HG02852 (cell line): ENCODE results near the gene LGALS9B.
"Not testable (repeated sequence)": the region's sequence is repeated elsewhere in the genome, so short reads cannot be mapped to it uniquely, and the experiment has no call there.

Experiments used
- ATAC-seq: cut with Tn5 transposase; IDR thresholded peaks from one replicate; pipeline ENCODE4 v1.9.1; 2021; ENCODE audit warnings: mild to moderate bottlenecking, moderate library complexity; ENCODE audit not compliant: unreplicated experiment

Gene LGALS9B

DNA sequence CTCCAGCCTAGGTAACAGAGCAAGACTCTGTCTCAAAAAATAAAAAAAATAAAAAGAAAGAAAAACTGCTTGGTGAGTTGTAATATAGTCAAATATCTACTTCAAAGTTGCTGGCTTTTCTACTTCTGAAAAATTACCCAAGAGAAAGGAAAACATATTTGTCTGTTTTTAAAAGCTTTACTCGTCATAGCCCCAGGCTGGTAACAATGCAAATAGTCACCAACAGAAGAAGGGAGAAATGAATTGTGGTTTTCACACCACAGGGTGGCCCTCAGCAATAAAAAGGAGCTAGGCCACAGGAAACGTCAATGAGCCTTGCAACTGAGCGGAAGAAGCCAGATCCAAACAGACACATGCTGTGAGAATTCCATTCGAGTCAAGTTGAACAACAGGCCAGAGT is 1.8 kb upstream of the LGALS9B start:
- ATAC-seq, result not testable (repeated sequence)

DNA sequence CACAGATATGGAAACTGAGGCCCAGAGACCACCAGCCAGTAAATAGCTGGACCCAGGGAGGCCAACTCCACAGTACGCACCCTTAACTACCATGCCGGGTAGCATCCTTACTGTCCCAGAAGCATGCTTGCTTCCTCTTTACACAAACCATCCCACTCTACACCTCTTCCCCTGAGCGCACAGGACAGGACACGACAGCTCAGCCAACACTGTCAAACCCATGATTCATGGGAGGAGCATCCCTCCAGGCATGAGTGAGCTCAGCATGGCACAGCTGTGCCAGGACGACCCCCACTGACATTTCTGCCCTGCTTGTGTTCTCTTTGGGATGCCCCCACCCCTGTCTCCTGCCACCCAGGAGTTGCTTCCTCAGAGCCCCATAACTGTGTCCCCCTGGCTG is 340 bp downstream of the LGALS9B start:
- ATAC-seq, result peak; percentile 26

DNA sequence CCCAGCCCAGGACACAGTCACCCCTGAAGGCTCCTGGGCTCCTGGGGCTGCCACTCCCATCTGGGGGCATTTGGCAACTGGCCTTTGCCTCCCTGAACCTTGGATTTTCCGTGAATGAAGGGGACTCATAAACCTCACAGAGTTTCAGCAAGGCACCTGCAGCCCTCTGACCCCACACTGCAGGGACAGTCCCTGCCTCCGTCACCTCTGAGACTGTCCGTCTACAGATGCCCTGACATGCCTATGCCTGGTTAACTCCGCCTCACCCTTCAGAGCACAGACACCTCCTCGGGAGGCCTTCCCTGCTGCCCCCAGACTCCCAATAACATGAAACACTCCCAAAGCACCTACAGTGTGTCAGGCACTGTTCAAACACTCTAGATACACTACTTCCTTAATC is 786 bp downstream of the LGALS9B start:
- ATAC-seq, result not testable (repeated sequence)

DNA sequence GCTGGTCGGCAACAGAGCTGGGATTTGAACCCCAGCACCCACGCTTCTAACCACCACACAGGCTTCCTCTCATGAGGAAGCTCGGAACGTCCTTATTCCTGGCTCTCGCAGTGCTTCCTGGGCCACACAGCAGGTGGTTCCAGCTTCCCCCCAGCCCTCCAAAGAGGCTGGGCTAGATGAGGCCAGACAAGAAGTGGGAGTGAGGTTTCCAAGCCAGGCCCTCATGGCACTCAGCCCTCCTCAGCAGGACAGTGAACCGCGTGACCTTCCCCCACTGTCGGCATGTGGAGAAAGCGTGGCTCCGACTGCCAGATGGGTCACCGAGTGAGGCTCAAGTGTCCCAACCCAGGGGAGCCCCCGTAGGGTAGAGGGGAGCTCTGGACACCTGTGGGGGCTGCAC is 1.8 kb downstream of the LGALS9B start:
- ATAC-seq, result not testable (repeated sequence)

DNA sequence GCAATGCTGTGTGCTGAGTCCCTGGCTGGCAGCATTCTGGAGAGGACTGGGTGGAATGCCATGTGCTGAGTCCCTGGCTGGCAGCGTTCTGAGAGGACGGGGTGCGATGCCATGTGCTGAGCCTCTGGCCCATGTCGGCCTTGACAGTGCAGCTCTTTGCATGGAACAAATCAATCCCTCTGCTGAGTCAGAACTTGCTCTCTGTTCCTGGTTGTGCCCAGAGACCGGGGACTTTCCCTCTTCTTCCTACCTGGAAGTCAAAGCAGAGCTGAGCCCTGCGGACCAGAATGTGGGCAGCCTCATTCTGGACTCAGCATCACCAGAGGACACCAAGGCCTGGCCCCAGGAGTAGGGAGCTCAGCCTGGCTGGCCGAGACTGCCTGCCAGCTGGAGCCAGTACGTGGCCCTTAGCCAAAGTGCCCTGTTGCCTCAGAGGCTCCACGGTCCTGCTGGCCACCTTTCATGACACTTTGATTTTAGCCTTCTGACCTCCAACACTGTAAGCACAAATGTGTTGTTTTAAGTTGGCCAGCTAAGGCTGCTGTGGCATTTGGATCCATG is 2.4 kb downstream of the LGALS9B start:
- ATAC-seq, result not testable (repeated sequence)

DNA sequence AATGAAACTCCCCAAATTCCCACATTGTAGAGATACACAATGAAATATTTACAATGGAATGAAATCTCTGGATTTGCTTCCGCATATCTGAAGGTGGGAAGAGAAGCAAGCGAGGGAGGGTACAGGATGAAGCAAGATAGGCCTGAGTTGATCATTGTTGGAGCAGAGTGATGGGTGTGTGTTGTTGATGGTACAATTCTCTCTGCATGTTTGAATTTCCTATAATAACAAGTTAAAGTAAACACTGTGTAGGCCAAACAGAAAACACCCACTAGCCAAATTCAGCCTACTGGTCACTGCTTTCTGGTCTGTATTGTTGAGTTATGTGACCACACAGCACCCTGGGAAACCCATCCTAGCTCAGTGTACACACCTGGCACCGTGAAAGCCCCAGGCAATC is 5.2 kb downstream of the LGALS9B start:
- ATAC-seq, result not testable (repeated sequence)

DNA sequence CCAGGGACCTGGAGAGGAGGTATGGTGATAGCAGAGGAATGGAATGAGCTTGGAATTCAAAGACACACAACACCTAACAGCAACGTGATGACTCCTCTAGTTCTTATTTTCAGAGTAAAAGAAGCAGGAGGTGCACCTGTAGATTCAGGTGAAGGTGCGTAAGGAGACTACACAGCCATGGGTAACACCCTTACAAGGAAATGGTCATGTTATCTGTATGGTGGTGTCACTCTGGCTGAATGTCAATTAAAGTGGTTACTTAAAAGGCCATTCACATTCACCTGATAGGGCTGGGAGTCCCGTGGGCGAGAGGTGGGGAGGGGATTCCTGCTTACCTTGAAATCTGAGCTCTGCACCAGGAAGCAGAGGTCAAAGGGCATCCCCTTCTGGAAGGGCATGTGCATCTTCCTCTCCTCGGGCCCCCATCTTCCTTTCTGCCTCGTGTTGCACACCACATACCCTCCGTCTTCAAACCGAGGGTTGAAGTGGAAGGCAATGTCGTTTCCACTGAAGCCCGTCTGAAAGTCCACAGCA is 9.4 kb downstream of the LGALS9B start:
- not testable (repeated sequence) for ATAC-seq

DNA sequence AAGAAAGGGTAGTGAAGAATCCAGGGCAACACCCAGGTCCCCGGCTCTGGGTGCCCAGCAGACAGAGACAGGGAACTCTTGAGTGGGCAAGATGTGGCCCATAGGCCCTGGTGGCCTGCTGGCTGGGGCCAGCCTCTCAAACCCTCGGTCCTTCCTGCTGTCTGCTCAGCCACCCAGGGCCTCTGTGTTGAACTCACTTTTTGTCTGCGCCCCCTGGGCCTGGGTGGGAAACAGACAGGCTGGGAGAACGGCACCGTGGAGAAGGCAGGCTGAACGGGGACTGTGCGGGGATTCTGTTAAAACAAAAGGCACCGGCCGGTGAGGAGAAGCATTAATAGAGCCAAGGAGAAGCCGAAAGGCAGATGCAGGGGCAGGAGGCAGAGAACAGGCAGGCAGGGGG is 12.2 kb downstream of the LGALS9B start:
- ATAC-seq, result not testable (repeated sequence)

DNA sequence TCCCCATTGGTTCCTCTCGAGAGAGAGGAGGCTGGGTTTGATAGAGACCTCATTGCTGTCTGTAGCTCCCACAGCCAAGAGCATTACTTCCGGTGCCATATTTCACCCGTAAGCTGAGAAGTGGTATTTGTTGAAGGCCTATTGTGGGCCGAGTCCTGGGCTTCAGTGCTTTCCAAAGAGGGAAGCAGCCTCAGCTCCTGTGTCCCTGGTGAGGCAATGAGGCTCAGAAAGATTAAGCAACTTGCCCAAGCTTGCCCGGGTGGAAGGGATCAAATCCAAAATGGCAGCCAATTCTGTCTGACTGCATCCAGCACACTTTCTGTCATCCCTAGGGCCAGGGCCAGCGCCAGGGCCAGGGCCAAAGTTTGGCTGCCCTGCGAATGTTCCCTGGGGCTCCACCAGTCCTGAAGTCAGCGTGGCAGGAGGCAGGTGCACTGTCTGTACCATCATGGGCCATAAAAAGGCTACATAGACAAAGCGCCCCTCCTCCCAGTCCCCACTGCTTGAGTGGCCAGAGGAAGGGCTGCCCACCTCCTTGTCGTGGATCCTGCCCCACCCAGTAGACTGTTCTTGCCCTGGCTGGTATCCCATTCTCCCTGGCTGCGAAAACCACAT is 13.4 kb downstream of the LGALS9B start:
- not testable (repeated sequence) for ATAC-seq

DNA sequence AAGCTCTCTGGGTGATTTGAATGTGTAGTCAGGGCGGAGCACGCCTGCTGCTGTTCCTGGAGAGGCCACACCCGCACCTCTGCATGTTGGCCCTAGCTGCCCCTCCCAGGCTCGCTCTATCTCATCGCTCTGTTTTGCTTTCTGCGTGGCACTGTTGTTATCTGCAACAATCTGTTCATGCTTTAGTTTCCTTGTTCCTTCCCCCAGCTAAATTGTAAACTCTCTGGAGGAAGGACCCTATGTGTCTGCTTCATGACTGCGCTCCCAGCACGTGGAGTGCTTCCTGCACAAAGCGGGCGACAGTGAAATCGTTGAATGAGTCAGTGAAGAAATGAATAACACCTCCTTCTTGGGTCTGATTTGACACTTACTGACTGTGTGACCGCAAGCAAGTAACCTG is 16.5 kb downstream of the LGALS9B start:
- not testable (repeated sequence) for ATAC-seq

DNA sequence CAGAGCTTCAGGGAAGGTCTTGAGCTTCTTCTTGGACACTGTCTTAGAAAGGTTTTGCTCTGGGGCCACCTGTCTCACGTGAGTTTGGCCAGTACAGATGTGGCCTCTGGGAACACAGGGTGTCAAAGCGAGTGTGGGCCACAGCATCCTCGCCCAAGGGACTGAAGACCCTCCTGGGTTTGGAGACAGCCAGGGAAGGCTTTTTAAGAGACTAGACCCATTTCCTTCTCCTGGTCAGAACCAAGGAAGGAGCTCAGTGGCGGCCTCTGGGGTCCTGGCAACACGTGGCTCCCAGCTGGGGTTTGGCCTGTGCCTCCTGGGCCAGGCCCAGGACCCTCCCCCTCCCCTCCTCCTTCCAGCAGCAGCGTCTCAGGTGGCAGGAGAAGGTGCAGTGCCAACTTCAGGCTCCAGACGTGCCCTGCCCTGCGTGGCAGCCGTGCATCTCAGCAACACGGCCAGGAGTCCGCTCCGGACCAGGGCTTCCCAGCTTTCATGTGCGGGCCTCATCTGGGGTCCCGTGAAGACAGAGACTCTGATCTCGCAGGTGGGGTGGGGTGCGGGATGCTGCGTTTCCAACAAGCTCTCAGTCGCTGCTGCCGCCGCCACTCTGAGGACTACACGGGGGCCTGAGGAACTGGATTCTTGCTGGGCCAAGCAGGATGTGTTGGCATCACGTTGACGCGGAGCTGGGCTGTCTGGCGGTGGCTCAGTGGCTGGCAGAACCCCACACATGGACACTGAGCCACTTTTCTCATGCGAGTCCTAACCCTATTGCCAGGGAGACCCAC is 19.6 kb downstream of the LGALS9B start:
- ATAC-seq, result not testable (repeated sequence)

DNA sequence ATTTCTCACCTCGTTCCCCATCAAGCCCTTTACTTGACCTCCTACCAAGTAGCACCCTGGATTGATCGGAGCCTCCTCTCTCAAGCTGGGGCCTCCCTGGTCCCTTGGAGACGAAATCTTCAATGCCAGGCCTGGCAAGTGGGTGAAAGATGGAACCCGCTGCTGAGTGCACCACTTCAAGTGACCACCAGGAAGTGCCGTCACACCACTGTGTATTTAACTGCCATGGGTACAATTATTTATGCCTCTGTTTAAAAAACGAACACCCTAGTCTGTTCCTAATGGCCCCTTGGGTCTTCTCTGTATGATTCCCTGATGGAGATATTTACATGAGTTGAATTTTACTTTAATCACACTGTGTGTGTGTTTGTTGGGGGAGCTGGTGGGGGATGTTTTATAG is 20.4 kb downstream of the LGALS9B start:
- not testable (repeated sequence) for ATAC-seq

DNA sequence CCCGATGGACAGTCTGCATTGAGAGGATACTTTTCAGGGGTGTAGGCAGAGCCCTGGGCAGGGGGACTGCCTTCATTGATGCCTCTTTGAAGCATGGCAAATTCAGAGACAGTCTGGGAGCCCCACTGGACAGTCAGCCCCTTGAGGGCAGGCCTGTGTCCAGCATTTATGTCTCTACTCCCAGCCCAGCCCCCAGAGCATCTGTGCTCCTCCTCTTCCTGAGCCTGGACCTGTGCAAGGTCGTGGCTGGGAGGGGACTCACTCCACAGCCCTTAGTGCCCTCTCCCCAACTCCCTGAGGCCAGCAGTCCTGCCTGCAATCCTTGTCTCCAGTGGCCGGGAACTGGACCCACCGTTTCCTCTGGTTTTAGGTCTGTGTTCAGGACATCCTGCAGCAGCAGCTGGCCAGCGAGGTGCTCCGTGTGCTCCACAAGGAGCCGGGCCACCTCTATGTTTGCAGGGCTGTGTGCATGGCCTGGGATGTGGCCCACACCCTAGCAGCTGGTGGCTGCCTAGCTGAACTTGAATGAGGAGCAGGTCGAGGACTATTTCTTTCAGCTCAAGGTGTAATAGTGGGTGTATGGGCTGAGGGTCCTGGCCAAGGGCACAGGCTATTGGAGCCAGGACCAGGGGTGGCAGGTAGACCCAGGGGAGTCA is 22.6 kb downstream of the LGALS9B start:
- ATAC-seq, result not testable (repeated sequence)

DNA sequence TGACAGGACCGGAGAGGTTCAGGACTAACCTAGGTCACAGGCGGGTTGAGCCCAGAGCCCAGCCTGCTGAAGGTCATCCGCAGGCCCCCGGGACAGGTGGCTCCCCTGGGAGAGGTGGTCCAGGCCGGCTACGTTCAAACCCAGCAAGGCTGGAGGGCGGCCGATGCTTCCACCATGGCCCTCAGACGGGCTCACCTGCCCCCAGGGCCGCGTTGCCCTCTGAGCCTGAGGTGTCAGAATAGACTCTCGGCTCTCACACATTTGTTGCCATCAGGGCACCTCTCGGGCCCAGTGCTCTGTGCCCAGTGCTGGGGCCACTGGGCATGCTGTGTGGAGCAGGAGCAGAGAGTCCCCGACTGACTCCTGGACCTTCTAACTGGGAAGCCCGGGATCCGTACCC is 23.2 kb downstream of the LGALS9B start:
- ATAC-seq, result not testable (repeated sequence)

DNA sequence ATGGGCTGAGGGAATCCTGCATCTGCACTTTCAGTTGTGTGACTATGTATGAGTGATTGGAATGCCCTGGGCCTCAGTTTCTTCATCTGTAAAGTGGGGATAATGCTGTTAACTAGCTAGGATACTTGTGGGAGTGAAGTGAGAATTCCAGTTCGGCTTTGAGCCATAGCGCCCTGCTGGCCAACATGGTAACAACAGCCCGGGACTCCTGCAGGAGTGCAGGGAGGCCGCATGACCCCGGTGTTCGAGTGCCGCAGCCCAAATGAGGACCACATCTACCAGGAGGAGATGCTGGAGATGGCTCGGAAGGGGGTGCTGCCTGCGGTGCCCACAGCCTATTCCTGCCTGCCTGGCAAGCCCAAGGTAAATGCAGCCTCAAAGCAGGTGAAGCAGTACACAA is 23.7 kb downstream of the LGALS9B start:
- ATAC-seq, result not testable (repeated sequence)

DNA sequence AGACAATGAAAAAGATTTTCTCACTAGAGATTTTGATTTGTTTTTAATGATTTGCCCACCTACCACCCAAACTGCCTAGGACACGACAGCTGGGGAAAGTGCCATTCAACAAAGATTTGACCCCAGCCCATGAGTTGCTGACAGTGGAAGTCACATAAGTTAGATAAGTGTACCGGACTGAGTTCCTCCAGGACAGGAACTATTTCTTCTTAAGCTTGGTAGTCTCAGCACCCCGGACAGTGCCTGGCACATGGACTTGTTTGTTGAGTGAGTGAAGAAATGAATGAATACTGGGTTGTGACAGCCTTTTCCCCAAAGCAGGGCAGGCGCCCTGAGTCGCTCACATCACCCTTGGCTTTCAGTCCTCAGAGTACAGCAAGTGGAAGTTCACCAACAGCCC is 26.7 kb downstream of the LGALS9B start:
- not testable (repeated sequence) for ATAC-seq

DNA sequence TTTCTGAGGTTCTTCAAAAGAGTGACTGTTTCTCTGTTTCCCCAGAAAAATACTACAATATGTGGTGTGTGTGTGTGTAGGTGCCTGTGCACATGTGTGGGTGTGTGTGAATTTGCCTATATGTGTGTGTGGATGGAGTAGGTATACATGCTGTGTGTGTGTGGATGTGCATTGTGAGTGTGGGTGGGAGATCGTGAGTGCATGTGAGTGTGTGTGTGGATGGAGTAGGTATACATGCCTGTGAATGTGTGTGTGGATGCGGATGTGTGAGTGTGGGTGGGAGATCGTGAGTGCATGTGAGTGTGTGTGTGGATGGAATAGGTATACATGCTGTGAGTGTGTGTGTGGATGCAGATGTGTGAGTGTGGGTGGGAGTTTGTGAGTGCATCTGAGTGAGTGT is 32.2 kb downstream of the LGALS9B start:
- not testable (repeated sequence) for ATAC-seq

DNA sequence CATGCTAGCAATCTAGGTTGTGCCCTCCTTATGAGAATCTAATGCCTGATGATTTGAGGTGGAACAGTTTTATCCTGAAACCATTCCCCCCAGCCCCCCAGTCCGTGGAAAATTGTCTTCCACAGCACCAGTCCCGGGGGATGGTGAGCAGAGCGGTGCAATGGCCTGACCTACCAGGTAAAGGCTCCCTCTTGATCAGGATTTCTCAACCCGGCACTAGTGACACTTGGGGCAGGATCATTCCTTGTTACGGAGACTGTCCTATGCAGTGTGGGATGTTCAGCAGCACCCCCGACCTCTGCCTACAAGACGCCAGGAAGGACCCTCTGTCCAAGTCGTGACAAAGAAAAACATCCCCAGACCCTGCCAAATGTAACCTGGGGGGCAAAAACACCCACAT is 34.0 kb downstream of the LGALS9B start:
- not testable (repeated sequence) for ATAC-seq

DNA sequence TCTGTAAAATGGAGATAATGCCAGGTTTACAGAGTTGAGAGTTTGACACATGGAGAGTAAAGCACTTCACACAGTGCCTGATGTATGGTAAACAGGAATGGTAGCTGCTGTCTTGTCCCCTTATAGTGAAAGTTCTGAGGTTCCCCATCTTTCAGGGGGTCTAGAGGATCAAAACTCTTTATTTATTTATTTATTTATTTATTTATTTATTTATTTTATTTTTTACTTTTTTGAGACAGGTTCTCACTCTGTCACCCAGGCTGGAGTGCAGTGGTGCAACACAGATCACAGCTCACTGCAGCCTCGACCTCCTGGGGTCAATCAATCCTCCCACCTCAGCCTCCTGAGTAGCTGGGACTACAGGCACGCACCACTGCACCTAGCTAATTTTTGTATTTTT is 40.1 kb downstream of the LGALS9B start:
- ATAC-seq, result not testable (repeated sequence)

DNA sequence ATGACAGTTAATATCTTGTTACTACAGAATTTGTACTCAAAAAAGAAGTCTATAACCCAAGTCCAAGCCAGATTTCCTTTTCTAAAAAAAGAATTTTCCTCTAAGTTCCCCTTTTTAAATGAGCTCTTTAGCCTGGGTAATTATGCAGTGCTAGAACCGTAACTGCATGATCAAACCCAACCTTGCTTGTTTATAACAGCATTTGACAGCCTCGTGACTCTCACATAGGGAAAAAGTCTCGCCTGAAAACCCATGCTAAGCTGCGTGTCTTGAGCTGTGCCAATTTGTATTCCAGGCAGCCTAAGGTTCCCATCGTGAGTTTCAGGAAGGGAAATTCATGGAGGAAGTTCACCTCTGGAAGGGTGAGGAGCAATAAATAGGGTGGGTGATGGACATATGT is 44.5 kb downstream of the LGALS9B start:
- ATAC-seq, result not testable (repeated sequence)

DNA sequence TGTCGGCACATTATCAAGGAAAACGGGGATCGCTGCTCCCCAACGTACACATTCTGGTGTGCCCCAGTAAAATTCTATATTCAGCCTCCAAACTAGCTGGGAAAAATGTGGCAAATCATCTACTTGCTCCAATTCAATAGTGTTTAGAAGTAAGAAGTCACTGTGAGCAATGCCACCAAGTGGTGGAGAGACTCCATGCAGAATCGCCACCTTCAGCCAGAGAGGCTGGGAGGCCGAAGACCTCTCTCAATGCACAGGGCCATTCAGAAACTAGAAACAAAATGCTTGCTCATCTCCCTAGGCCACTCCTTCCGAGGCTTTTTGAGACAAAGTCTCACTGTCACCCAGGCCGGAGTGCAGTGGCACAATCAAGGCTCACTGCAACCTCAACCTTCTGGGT is 48.5 kb downstream of the LGALS9B start:
- ATAC-seq, result not testable (repeated sequence)
